ENCODE data around the gene KDR. TPM values are rescaled to one million over a fixed set of nuclear protein-coding genes. Genes with fewer than 3 reads are reported as not detected.

The KDR gene
- total RNA-seq, 2 donors from 2014 or later = not detected

Other genes starting within 250 kb of the KDR start
- 1 to 10 TPM; 7.2 to 7.3 TPM for gene SRD5A3, start 220.6 kb upstream of the KDR start, total RNA-seq

Data from natural killer cell treated with Interleukin-12 subunit alpha and Interleukin-12 subunit beta and Interleukin-15 and Interleukin-18, amount 100 ng/mL, for 72 hours (primary cell).